ENCODE data around the gene CYP2R1.

DNA sequence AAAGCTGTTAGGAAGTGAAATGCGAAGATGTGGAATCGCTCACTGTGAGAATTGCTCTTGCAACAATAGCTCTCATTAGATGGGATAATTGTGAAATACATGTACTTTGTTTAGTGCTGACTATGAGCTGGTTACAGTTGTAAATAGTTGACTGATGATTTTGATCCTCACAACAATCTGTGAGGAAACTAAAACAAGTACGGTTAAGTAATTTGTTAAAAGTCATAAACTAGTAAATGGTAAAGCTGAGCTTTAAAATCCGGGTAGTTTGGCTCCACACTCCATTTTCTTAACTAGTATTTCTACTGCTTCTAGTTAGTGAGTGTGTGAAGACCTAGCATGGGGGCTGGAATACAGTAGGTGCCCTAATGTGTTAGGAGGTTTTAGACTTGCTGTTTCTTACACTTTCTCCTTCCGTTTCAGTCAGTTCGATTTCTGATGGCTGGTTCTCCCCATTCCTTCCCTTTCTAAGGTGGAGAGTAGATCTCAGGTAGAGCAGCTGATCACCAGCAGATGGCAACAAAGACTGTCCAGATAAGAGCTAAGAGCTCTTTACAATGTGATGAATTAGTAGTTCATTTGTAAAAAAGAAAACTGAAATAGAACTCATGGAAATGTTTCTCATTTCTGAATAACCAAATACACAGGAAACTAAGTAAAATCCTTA is 16.3 kb upstream of the CYP2R1 start:
- TF ChIP-seq, protein P1, sequence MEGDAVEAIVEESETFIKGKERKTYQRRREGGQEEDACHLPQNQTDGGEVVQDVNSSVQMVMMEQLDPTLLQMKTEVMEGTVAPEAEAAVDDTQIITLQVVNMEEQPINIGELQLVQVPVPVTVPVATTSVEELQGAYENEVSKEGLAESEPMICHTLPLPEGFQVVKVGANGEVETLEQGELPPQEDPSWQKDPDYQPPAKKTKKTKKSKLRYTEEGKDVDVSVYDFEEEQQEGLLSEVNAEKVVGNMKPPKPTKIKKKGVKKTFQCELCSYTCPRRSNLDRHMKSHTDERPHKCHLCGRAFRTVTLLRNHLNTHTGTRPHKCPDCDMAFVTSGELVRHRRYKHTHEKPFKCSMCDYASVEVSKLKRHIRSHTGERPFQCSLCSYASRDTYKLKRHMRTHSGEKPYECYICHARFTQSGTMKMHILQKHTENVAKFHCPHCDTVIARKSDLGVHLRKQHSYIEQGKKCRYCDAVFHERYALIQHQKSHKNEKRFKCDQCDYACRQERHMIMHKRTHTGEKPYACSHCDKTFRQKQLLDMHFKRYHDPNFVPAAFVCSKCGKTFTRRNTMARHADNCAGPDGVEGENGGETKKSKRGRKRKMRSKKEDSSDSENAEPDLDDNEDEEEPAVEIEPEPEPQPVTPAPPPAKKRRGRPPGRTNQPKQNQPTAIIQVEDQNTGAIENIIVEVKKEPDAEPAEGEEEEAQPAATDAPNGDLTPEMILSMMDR (IDR thresholded peaks at IDR 0.05; ENCODE audit: insufficient read depth, low read length, poor library complexity, severe bottlenecking) = peak; percentile 92
- TF ChIP-seq EZH2phosphoT487 (conservative IDR thresholded peaks at IDR 0.05; ENCODE audit: low read length) = no peak

All from SU-DHL-6 (cell line).